Uterus (tissue), 2 donors: Measurements from ENCODE around the gene NHS.

Experiments
- POLR2A ChIP-seq, 2 donors: fragments of 450-650 bp; IDR thresholded peaks; one replicate each; pipeline ENCODE4 v1.6.1; 2016; ENCODE audit warnings: antibody characterized with exemption in 2 of 2, mild to moderate bottlenecking in 1 of 2, moderate library complexity in 1 of 2
- TF ChIP-seq, protein P1 (sequence below), 4 experiments: fragments of 200-600 bp in 2 of 4; fragments of 450-650 bp in 2 of 4; sonication (generic) in 2 of 4; IDR thresholded peaks; one replicate each; pipeline ENCODE4 v1.5.1; 2016 to 2019; ENCODE audit warnings: antibody characterized with exemption in 4 of 4, mild to moderate bottlenecking in 2 of 4, moderate library complexity in 1 of 4

DNA sequence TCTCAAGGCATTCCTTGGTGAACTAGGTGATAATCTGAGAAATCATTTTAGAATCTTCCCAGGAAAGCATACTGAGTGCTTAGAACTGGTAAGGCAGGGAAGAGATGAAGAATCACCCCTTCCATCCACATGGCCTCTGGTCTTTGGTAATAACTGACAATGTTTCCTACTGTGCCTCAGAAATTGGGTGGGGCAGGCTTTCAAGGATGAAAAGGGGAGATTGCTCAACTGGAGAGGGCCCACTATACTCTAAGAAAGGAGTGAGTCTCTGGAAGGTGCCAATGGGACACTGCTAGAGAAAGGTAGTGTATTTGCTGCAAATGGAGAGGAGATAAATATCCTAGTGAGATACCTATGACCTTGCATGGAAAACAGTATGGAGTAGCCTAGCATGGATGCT lies 227.2 kb downstream of the NHS start:
- no peak for TF ChIP-seq POLR2A (IDR thresholded peaks at IDR 0.05)
- TF ChIP-seq, protein P1, sequence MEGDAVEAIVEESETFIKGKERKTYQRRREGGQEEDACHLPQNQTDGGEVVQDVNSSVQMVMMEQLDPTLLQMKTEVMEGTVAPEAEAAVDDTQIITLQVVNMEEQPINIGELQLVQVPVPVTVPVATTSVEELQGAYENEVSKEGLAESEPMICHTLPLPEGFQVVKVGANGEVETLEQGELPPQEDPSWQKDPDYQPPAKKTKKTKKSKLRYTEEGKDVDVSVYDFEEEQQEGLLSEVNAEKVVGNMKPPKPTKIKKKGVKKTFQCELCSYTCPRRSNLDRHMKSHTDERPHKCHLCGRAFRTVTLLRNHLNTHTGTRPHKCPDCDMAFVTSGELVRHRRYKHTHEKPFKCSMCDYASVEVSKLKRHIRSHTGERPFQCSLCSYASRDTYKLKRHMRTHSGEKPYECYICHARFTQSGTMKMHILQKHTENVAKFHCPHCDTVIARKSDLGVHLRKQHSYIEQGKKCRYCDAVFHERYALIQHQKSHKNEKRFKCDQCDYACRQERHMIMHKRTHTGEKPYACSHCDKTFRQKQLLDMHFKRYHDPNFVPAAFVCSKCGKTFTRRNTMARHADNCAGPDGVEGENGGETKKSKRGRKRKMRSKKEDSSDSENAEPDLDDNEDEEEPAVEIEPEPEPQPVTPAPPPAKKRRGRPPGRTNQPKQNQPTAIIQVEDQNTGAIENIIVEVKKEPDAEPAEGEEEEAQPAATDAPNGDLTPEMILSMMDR (IDR thresholded peaks at IDR 0.05), result no peak
